Measurements from ENCODE around the gene LILRA1. TPM values are rescaled to one million over a fixed set of nuclear protein-coding genes. Genes with fewer than 3 reads are reported as not detected.

LILRA1 gene
- total and polyA plus RNA-seq, 2 of the 13 experiments (the other 11 are each of a cell fraction or from before 2014, with no cell fraction given): not detected

- DNase-seq (ENCODE audit: low spot score): no peak
- H3K36me3 ChIP-seq (replicated peaks in 1 of 2; ENCODE audit: control insufficient read depth in 1 of 2, insufficient read depth in 2 of 2, low read length in 2 of 2): no peaks in the 10 kb centered on the region
Measured at GRCh38 chr19:54614726-54615125, 21.3 kb downstream of the LILRA1 start.

More at GRCh38 chr19:54614726-54615125, 21.3 kb downstream of the LILRA1 start:
- no peak overlapping the region for H2AFZ ChIP-seq (ENCODE audit: low read length)
- WGBS (ENCODE audit: low lambda C conversion rate): 9% methylated on average over 1 of the region's 1 CpG
- no peaks in the 10 kb centered on the region for H3K27me3 ChIP-seq (ENCODE audit: control insufficient read depth in 1 of 2, insufficient read depth in 2 of 2, low read length in 2 of 2)
- intact Hi-C loops (cut with micrococcal nuclease; ENCODE audit: unreplicated experiment): no loop called here
- no peak overlapping the region for H3K9ac ChIP-seq (ENCODE audit: insufficient read depth, low read depth, low read length)
- no peaks in the 10 kb centered on the region for H3K4me1 ChIP-seq (ENCODE audit: insufficient read depth, low read length)
- FAIRE-seq: no peak
- H3K9me3 ChIP-seq (ENCODE audit: low read length): no peaks in the 10 kb centered on the region
- ChIA-PET CTCF (ENCODE audit: low intra/inter-chr PET ratio, low total read pairs) (no interaction called here), POLR2A (no interaction called here)
- in situ Hi-C loops (cut with HindIII; ENCODE audit: extremely low pct_ligation_motif_present, low pct_unique_long_range_greater_than_20kb): no loop called here
- no peak overlapping the region for H3K4me2 ChIP-seq (ENCODE audit: low read depth, low read length)
- ATAC-seq: no peak
- no peak overlapping the region for H3K4me3 ChIP-seq (replicated peaks in 1 of 3; ENCODE audit: insufficient read depth in 1 of 3, low read depth in 2 of 3, low read length in 3 of 3)
- H4K20me1 ChIP-seq (ENCODE audit: insufficient read depth, low read length): no peaks in the 10 kb centered on the region
- H3K79me2 ChIP-seq (ENCODE audit: insufficient read depth, low read length): no peaks in the 10 kb centered on the region
- H3K27ac ChIP-seq (ENCODE audit: extremely low read length, insufficient read depth, low read length): no peak overlapping the region
- no peak for TF ChIP-seq GZF1 (CRISPR knock-in tag; IDR thresholded peaks at IDR 0.05)
- no peak for TF ChIP-seq ZNF710 (CRISPR knock-in tag; IDR thresholded peaks at IDR 0.05; ENCODE audit: borderline replicate concordance)
- no peak for TF ChIP-seq FOXP1 (IDR thresholded peaks at IDR 0.05)
- no peak for TF ChIP-seq FOXP1 (CRISPR knock-in tag; IDR thresholded peaks at IDR 0.05)
- no peak for TF ChIP-seq SMC3 (IDR thresholded peaks at IDR 0.05; ENCODE audit: low read length)
- TF ChIP-seq TEF (CRISPR knock-in tag; IDR thresholded peaks at IDR 0.05): no peak
- TF ChIP-seq BCL3 (CRISPR knock-in tag; IDR thresholded peaks at IDR 0.05): no peak
- no peak for TF ChIP-seq ZSCAN25 (CRISPR knock-in tag; IDR thresholded peaks at IDR 0.05)
- no TSS peak for BruUV-seq (replicated peaks)

All from HepG2 (cell line).